ENCODE measurements around the gene INPP4B.

The INPP4B gene

DNA sequence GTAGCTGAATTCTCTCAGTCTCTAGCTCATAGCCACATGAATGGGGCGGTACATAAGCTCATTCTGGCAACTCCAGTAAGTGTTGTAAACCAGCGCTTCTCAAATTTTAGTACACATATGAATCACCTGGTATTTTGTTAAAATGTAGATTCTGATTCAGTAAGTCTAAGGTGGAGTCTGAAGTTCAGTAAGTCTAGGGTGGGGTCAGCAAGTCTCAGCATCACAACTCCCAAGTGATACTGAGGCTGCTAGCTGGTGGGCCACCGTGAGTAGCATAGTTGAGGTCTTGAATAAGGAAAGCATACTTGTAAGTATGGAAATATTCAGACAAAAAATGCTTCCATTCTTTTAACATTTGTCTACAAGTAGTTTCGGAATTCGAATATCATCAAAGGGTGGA, 36.1 kb upstream of the INPP4B start:
- Histone ChIP-seq H4K91ac (ENCODE audit: low read depth, low read length) (no peak overlapping the region), H2AK5ac (ENCODE audit: low read length) (no peak overlapping the region), H3K36me3 (ENCODE audit: control insufficient read depth in 1 of 2, insufficient read depth in 2 of 2, low read length in 2 of 2) (no peaks in the 10 kb centered on the region), H3K14ac (ENCODE audit: low read length) (no peak overlapping the region), H2BK12ac (ENCODE audit: low read length) (no peak overlapping the region), H4K8ac (ENCODE audit: low read depth, low read length) (no peak overlapping the region), H3K4me2 (ENCODE audit: low read length) (no peak overlapping the region), H3K9ac (ENCODE audit: low read length) (no peak overlapping the region), H3K27me3 (ENCODE audit: insufficient read depth, low read length) (no peaks in the 10 kb centered on the region), H3K4me1 (ENCODE audit: control insufficient read depth in 1 of 2, insufficient read depth in 2 of 2, low read length in 2 of 2) (peaks cover 0 to 2% of the 10 kb centered on the region in 2 experiments), H3K79me2 (ENCODE audit: control insufficient read depth, insufficient read depth, low read length, poor library complexity) (no peaks in the 10 kb centered on the region), H3K18ac (ENCODE audit: low read length) (no peak overlapping the region), H2AFZ (ENCODE audit: insufficient read depth, low read length, poor library complexity) (no peak overlapping the region), H3K27ac (ENCODE audit: low read depth, low read length) (no peak overlapping the region), H3K4me3 (ENCODE audit: low read depth, low read length) (no peak overlapping the region), H3K9me3 (ENCODE audit: insufficient read depth, low read depth, low read length) (no peaks in the 10 kb centered on the region), H3K23ac (ENCODE audit: low read length) (no peak overlapping the region), H2BK5ac (ENCODE audit: low read depth, low read length, poor library complexity) (no peak overlapping the region), H3K79me1 (ENCODE audit: low read length) (no peaks in the 10 kb centered on the region), H4K12ac (ENCODE audit: low read depth, low read length) (no peak overlapping the region), H3K4ac (ENCODE audit: low read depth, low read length) (no peak overlapping the region), H2BK120ac (ENCODE audit: insufficient read depth, low read length, poor library complexity) (no peak overlapping the region)
- peak in 1 of 2 donors; percentile 26 for DNase-seq
- WGBS (ENCODE audit: extremely low coverage, insufficient coverage, insufficient read length): no CpG with 5 or more reads among the region's 5 CpGs

DNA sequence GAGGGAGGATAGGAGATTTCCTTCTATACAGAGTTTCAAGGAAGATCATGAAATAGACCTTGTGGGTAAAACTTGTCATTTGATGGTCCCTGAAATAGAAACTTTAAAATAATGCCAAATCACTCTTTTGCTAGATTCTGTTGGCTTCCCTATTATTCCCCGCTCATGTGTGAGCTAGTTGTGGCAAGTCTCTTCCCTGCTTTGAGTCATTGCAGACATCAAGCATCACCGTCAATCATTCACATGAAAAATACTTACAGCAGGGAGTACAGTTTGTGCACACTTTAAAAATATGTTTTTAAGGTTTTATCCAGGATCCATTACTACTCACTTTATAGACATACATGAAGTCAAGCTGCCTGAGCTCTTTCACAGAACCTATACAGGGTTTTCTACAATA, 35.2 kb upstream of the INPP4B start:
- Histone ChIP-seq H3K9me3 (ENCODE audit: insufficient read depth, low read depth, low read length) (no peaks in the 10 kb centered on the region), H2AK5ac (ENCODE audit: low read length) (no peak overlapping the region), H3K14ac (ENCODE audit: low read length) (no peak overlapping the region), H4K8ac (ENCODE audit: low read depth, low read length) (no peak overlapping the region), H2BK5ac (ENCODE audit: low read depth, low read length, poor library complexity) (no peak overlapping the region), H2BK120ac (ENCODE audit: insufficient read depth, low read length, poor library complexity) (no peak overlapping the region), H3K27me3 (ENCODE audit: insufficient read depth, low read length) (no peaks in the 10 kb centered on the region), H3K79me1 (ENCODE audit: low read length) (no peaks in the 10 kb centered on the region), H3K4me2 (ENCODE audit: low read length) (no peak overlapping the region), H4K12ac (ENCODE audit: low read depth, low read length) (no peak overlapping the region), H3K4me3 (ENCODE audit: low read depth, low read length) (no peak overlapping the region), H2AFZ (ENCODE audit: insufficient read depth, low read length, poor library complexity) (no peak overlapping the region), H3K27ac (ENCODE audit: low read depth, low read length) (no peak overlapping the region), H3K79me2 (ENCODE audit: control insufficient read depth, insufficient read depth, low read length, poor library complexity) (no peaks in the 10 kb centered on the region), H3K23ac (ENCODE audit: low read length) (no peak overlapping the region), H3K9ac (ENCODE audit: low read length) (no peak overlapping the region), H4K91ac (ENCODE audit: low read depth, low read length) (no peak overlapping the region), H3K36me3 (ENCODE audit: control insufficient read depth in 1 of 2, insufficient read depth in 2 of 2, low read length in 2 of 2) (no peaks in the 10 kb centered on the region), H2BK12ac (ENCODE audit: low read length) (no peak overlapping the region), H3K4ac (ENCODE audit: low read depth, low read length) (no peak overlapping the region), H3K18ac (ENCODE audit: low read length) (no peak overlapping the region), H3K4me1 (ENCODE audit: control insufficient read depth in 1 of 2, insufficient read depth in 2 of 2, low read length in 2 of 2) (no peaks in the 10 kb centered on the region)
- no CpG with 5 or more reads among the region's 2 CpGs for WGBS (ENCODE audit: extremely low coverage, insufficient coverage, insufficient read length)
- no peak for DNase-seq

DNA sequence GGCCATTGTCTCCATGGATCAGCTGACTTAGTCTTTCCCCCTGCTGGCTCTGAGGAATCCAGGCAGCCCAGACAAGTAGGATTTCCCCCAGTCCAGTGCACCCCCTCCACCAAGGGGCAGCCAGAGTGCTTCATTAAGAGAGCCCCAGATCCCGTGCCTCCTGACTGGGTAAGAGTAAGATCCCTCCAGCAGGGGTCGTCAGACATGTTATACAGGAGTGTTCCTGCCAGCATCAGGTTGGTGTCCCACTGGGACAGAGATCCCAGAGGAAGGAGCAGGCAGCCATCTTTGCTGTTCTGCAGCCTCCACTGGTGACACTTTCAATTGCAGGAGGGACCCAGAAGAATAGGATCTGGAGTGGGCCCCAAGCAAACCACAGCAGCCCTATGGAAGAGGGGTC, 29.0 kb upstream of the INPP4B start:
- Histone ChIP-seq H4K12ac (ENCODE audit: low read depth, low read length) (no peak overlapping the region), H3K4me3 (ENCODE audit: low read depth, low read length) (no peak overlapping the region), H2AFZ (ENCODE audit: insufficient read depth, low read length, poor library complexity) (no peak overlapping the region)

DNA sequence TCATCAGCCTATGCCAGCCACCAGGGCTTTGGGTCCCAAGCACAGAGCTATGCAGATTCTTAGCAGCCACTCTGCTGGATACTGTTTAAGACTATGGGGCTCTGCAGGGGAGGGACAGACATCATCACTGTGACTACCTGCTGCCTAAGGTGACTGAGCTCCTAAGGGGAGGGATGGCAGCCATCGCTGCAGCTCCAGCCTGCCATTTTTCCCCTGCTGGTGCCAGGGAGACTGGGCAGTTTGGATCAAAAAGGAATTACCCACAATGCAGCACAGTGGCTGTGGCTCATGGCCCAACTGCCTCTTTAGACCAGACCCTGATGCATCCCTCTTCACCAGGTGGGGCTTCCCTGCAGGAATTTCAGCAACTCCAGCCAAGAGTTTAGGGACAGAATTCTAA, 28.6 kb upstream of the INPP4B start:
- H4K91ac ChIP-seq (ENCODE audit: low read depth, low read length): no peak overlapping the region
- H3K23ac ChIP-seq (ENCODE audit: low read length): no peak overlapping the region
- no peak overlapping the region for H3K14ac ChIP-seq (ENCODE audit: low read length)
- H2BK12ac ChIP-seq (ENCODE audit: low read length): no peak overlapping the region
- H3K4me2 ChIP-seq (ENCODE audit: low read length): no peak overlapping the region
- no peak overlapping the region for H4K8ac ChIP-seq (ENCODE audit: low read depth, low read length)
- H3K9ac ChIP-seq (ENCODE audit: low read length): no peak overlapping the region
- no peak overlapping the region for H3K4ac ChIP-seq (ENCODE audit: low read depth, low read length)
- H2BK120ac ChIP-seq (ENCODE audit: insufficient read depth, low read length, poor library complexity): no peak overlapping the region
- no CpG with 5 or more reads among the region's 1 CpG for WGBS (ENCODE audit: extremely low coverage, insufficient coverage, insufficient read length)
- no peak overlapping the region for H2BK5ac ChIP-seq (ENCODE audit: low read depth, low read length, poor library complexity)
- no peaks in the 10 kb centered on the region for H3K36me3 ChIP-seq (ENCODE audit: control insufficient read depth in 1 of 2, insufficient read depth in 2 of 2, low read length in 2 of 2)
- H3K79me2 ChIP-seq (ENCODE audit: control insufficient read depth, insufficient read depth, low read length, poor library complexity): no peaks in the 10 kb centered on the region
- H2AFZ ChIP-seq (ENCODE audit: insufficient read depth, low read length, poor library complexity): no peak overlapping the region
- no peaks in the 10 kb centered on the region for H3K79me1 ChIP-seq (ENCODE audit: low read length)
- H2AK5ac ChIP-seq (ENCODE audit: low read length): no peak overlapping the region
- H3K27ac ChIP-seq (ENCODE audit: low read depth, low read length): no peak overlapping the region
- no peaks in the 10 kb centered on the region for H3K9me3 ChIP-seq (ENCODE audit: insufficient read depth, low read depth, low read length)
- H4K12ac ChIP-seq (ENCODE audit: low read depth, low read length): no peak overlapping the region
- no peak overlapping the region for H3K18ac ChIP-seq (ENCODE audit: low read length)
- H3K27me3 ChIP-seq (ENCODE audit: insufficient read depth, low read length): no peaks in the 10 kb centered on the region
- H3K4me1 ChIP-seq (ENCODE audit: control insufficient read depth in 1 of 2, insufficient read depth in 2 of 2, low read length in 2 of 2): no peaks in the 10 kb centered on the region
- DNase-seq: no peak
- H3K4me3 ChIP-seq (ENCODE audit: low read depth, low read length): no peak overlapping the region

More for the DNA sequence above, 29.0 kb upstream of the INPP4B start:
- Histone ChIP-seq H3K14ac (ENCODE audit: low read length) (no peak overlapping the region), H2BK5ac (ENCODE audit: low read depth, low read length, poor library complexity) (no peak overlapping the region), H4K8ac (ENCODE audit: low read depth, low read length) (no peak overlapping the region), H2AK5ac (ENCODE audit: low read length) (no peak overlapping the region), H2BK120ac (ENCODE audit: insufficient read depth, low read length, poor library complexity) (no peak overlapping the region), H3K9me3 (ENCODE audit: insufficient read depth, low read depth, low read length) (no peaks in the 10 kb centered on the region), H3K18ac (ENCODE audit: low read length) (no peak overlapping the region), H3K4me1 (ENCODE audit: control insufficient read depth in 1 of 2, insufficient read depth in 2 of 2, low read length in 2 of 2) (no peaks in the 10 kb centered on the region), H3K4me2 (ENCODE audit: low read length) (no peak overlapping the region), H2BK12ac (ENCODE audit: low read length) (no peak overlapping the region), H3K36me3 (ENCODE audit: control insufficient read depth in 1 of 2, insufficient read depth in 2 of 2, low read length in 2 of 2) (no peaks in the 10 kb centered on the region), H3K79me2 (ENCODE audit: control insufficient read depth, insufficient read depth, low read length, poor library complexity) (no peaks in the 10 kb centered on the region), H3K9ac (ENCODE audit: low read length) (no peak overlapping the region), H3K27ac (ENCODE audit: low read depth, low read length) (no peak overlapping the region), H3K23ac (ENCODE audit: low read length) (no peak overlapping the region), H3K79me1 (ENCODE audit: low read length) (no peaks in the 10 kb centered on the region), H3K4ac (ENCODE audit: low read depth, low read length) (no peak overlapping the region), H3K27me3 (ENCODE audit: insufficient read depth, low read length) (no peaks in the 10 kb centered on the region), H4K91ac (ENCODE audit: low read depth, low read length) (no peak overlapping the region)
- peak in 1 of 2 donors; percentile 5 for DNase-seq
- WGBS (ENCODE audit: extremely low coverage, insufficient coverage, insufficient read length): no CpG with 5 or more reads among the region's 2 CpGs
